A673 (cell line): Measurements from ENCODE around the gene RETREG2. TPM values are rescaled to one million over a fixed set of nuclear protein-coding genes. Genes with fewer than 3 reads are reported as not detected.

Experiments
- BruUV-seq: library from RNA; stranded (reverse); fragments of 400-500 nt; replicated peaks from 2 replicates; lab custom pipeline; 2021; lab: Mats Ljungman, UMichigan
- CTCF ChIA-PET: fragments of 300-600 bp; sonication (Branson Sonifier 250); formaldehyde crosslinking; loops from one replicate; lab custom pipeline; 2022; ENCODE audit warnings: antibody characterized with exemption; lab: Charles Lee
- POLR2A ChIA-PET: fragments of 300-600 bp; sonication (Branson Sonifier 250); formaldehyde crosslinking; loops from one replicate; lab custom pipeline; 2022; ENCODE audit warnings: antibody characterized with exemption; ENCODE audit not compliant: low non-redundant PET; lab: Charles Lee
- DNase-seq: peaks from one replicate; pipeline ENCODE4 v3.0.0-alpha.2; 2015; ENCODE audit warnings: low spot score
- H3K27ac ChIP-seq: fragments of 200-600 bp; sonication (generic); 2 replicates; pipeline ENCODE4 v1.5.1; 2016; ENCODE audit warnings: mixed run types, low read depth, mild to moderate bottlenecking, mixed read lengths, antibody characterized with exemption, low read length; ENCODE audit not compliant: poor library complexity, severe bottlenecking
- H3K27me3 ChIP-seq: fragments of 200-600 bp; sonication (generic); replicated peaks from 2 replicates; pipeline ENCODE4 v1.6.1; 2017; ENCODE audit warnings: mixed run types, low read depth, mild to moderate bottlenecking, mixed read lengths, antibody characterized with exemption, low read length; ENCODE audit not compliant: insufficient read depth, poor library complexity
- H3K36me3 ChIP-seq: fragments of 200-600 bp; sonication (generic); 2 replicates; pipeline ENCODE4 v1.6.1; 2016; ENCODE audit warnings: mixed run types, mild to moderate bottlenecking, mixed read lengths, antibody characterized with exemption, low read length; ENCODE audit not compliant: insufficient read depth, poor library complexity, severe bottlenecking
- H3K4me1 ChIP-seq: fragments of 200-600 bp; sonication (generic); 2 replicates; pipeline ENCODE4 v1.6.1; 2017; ENCODE audit warnings: mixed run types, mild to moderate bottlenecking, mixed read lengths, antibody characterized with exemption, low read length; ENCODE audit not compliant: insufficient read depth, poor library complexity, severe bottlenecking
- H3K4me3 ChIP-seq: fragments of 200-600 bp; sonication (generic); 2 replicates; pipeline ENCODE4 v1.5.1; 2016; ENCODE audit warnings: low read depth, mixed run types, mild to moderate bottlenecking, mixed read lengths, low read length; ENCODE audit not compliant: poor library complexity, severe bottlenecking
- H3K9me3 ChIP-seq: fragments of 200-600 bp; sonication (generic); 2 replicates; pipeline ENCODE4 v1.6.1; 2016; ENCODE audit warnings: mixed run types, low read depth, mild to moderate bottlenecking, mixed read lengths, antibody characterized with exemption, low read length; ENCODE audit not compliant: poor library complexity, severe bottlenecking
- EZH2 ChIP-seq: fragments of 200-600 bp; sonication (generic); IDR thresholded peaks from 2 replicates; pipeline ENCODE4 v1.6.1; 2017; ENCODE audit warnings: borderline replicate concordance, low read depth, mild to moderate bottlenecking, mixed read lengths, antibody characterized with exemption, low read length; ENCODE audit not compliant: poor library complexity, severe bottlenecking
- intact Hi-C: fragments of 100-400 bp; cut with micrococcal nuclease; formaldehyde crosslinking; loops from one replicate; pipeline ENCODE4 v1.10.0; 2022; ENCODE audit not compliant: unreplicated experiment
- total RNA-seq: library from RNA; stranded (reverse); gene quantifications from 2 replicates; pipeline ENCODE4 v1.2.3, GENCODE V29; 2021
- TF ChIP-seq, protein P1 (sequence below): fragments of 300-800, 200-600 bp; sonication (generic); conservative IDR thresholded peaks from 2 replicates; pipeline ENCODE4 v1.5.1; 2017; ENCODE audit warnings: low read depth, mild to moderate bottlenecking, antibody characterized with exemption, low read length, moderate library complexity, mixed read lengths

Gene RETREG2
- total RNA-seq, 1 experiment from 2014 or later: 59.0 TPM

DNA sequence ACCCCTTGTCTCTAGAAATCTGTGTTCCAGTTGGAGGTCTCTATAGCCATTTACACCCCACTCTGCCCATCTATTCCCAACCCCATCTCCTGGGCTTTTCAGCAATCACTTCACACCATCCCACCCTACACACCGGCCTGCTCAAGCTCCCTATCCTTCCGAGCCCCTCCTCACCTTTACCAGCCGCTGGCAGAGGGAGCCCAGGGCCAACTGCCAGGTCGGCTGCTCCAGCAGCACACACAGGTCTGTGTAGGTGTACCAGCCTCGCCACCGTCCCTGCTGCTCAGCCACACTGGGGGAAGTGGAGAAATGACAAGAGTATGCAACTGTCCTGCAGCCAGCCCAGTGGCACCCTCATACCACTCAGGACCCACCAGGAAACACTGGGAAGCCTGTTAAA lies 4.9 kb upstream of the RETREG2 start:
- BruUV-seq: no TSS peak
- Histone ChIP-seq H3K9me3 (no peaks in the 10 kb centered on the region), H3K27ac (no peak overlapping the region), H3K36me3 (no peaks in the 10 kb centered on the region), H3K27me3 (no peaks in the 10 kb centered on the region), H3K4me3 (no peak overlapping the region), H3K4me1 (no peaks in the 10 kb centered on the region)
- DNase-seq: no peak
- intact Hi-C loops: no loop called here
- TF ChIP-seq, protein P1, sequence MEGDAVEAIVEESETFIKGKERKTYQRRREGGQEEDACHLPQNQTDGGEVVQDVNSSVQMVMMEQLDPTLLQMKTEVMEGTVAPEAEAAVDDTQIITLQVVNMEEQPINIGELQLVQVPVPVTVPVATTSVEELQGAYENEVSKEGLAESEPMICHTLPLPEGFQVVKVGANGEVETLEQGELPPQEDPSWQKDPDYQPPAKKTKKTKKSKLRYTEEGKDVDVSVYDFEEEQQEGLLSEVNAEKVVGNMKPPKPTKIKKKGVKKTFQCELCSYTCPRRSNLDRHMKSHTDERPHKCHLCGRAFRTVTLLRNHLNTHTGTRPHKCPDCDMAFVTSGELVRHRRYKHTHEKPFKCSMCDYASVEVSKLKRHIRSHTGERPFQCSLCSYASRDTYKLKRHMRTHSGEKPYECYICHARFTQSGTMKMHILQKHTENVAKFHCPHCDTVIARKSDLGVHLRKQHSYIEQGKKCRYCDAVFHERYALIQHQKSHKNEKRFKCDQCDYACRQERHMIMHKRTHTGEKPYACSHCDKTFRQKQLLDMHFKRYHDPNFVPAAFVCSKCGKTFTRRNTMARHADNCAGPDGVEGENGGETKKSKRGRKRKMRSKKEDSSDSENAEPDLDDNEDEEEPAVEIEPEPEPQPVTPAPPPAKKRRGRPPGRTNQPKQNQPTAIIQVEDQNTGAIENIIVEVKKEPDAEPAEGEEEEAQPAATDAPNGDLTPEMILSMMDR: no peak
- no peak for TF ChIP-seq EZH2
- ChIA-PET CTCF (interaction anchor here (1.6 kb wide), 1 partner anchor 122 kb away, joined by 3 read pairs; no protein-coding TSS in a partner anchor), POLR2A (no interaction called here)

DNA sequence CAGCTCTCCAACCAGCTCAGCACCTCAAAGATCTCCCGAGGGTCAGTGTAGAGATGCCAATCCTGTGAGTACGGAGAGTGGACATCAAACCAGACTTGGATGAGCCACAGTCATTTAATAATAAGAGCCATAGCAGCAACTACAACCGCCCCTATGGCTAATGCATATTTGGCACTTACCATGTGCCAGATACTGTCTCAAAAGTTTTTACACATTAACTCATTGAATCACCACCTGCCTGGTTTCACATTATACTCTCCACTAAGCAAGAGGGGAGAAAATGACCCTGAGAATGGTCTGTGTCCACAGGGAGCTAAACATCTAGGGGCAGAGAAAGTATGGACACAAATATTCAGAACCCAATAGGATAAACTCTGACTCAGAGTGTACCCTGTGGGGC lies 3.9 kb upstream of the RETREG2 start:
- intact Hi-C loops: no loop called here
- no peak overlapping the region for H3K4me3 ChIP-seq
- POLR2A ChIA-PET: interaction anchor here (0.6 kb wide), 2 partner anchors 32 to 37 kb away, joined by 3 to 13 read pairs; no protein-coding TSS in a partner anchor
- no peaks in the 10 kb centered on the region for H3K9me3 ChIP-seq
- no peaks in the 10 kb centered on the region for H3K36me3 ChIP-seq
- no peak overlapping the region for H3K27ac ChIP-seq
- no TSS peak for BruUV-seq
- TF ChIP-seq, protein P1: no peak
- TF ChIP-seq EZH2: no peak
- no peak for DNase-seq
- CTCF ChIA-PET: interaction anchor here (0.8 to 1.6 kb wide), 2 partner anchors 121 to 214 kb away, joined by 3 read pairs; partner anchors contain the start of gene DNPEP
- no peaks in the 10 kb centered on the region for H3K27me3 ChIP-seq
- H3K4me1 ChIP-seq: peaks cover 4% of the 10 kb centered on the region

DNA sequence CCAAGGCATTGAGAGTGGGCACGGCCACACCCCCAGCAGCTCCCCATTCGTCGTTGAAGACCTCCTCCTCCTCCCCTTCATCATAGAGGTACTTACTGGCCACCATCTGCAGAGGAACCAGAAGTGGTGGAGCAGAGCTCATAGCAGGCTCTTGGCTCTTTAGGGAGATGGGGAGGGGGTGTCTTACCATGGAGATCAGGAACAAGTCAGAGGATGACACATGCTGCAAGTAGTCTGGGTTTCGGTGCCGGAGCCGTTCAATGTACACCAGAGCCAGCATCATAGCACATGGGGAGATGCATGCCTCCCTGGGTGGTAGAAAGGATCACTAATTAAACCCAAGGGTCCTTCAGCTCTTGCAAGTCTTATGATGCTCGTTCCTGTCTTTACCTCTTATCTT lies 3.3 kb upstream of the RETREG2 start:
- no peak overlapping the region for H3K27ac ChIP-seq
- ChIA-PET POLR2A (no interaction called here), CTCF (no interaction called here)
- no peaks in the 10 kb centered on the region for H3K9me3 ChIP-seq
- TF ChIP-seq, protein P1: no peak
- no peak for TF ChIP-seq EZH2
- no peak overlapping the region for H3K4me3 ChIP-seq
- H3K27me3 ChIP-seq: no peaks in the 10 kb centered on the region
- intact Hi-C loops: loop anchor here (5.0 kb wide), 2 partner anchors 42 to 122 kb away; partner anchors contain the start of gene ABCB6
- H3K4me1 ChIP-seq: peaks cover 5% of the 10 kb centered on the region
- no TSS peak for BruUV-seq
- no peak for DNase-seq
- H3K36me3 ChIP-seq: peaks cover 4% of the 10 kb centered on the region
